Stimulated activated naive B cell treated with anti-CD40 and anti-IgM and Interleukin-4, amounts not matched to agents 10 μg/mL and 1 μg/mL and 100 μg/mL, for 72 hours (primary cell): ENCODE measurements around the gene BGN.

Experiments
- ATAC-seq, 2 donors: fragments of 150-1000 bp; cut with Tn5 transposase; replicated peaks; 2 replicates each; pipeline ENCODE4 v1.10.0; 2021; ENCODE audit warnings: moderate library complexity in 1 of 2
- DNase-seq: peaks from one replicate; pipeline ENCODE4 v3.0.0; 2021
- H3K27ac Mint-ChIP-seq: one replicate; pipeline ENCODE4 v1.8.0; 2022; ENCODE audit warnings: mild to moderate bottlenecking, mixed read lengths
- H3K27me3 Mint-ChIP-seq, 2 donors: one replicate each; pipeline ENCODE4 v1.8.0; 2022; ENCODE audit warnings: mixed read lengths in 2 of 2
- H3K36me3 Mint-ChIP-seq, 2 donors: one replicate each; pipeline ENCODE4 v1.8.0; 2022; ENCODE audit warnings: mixed read lengths in 2 of 2, mild to moderate bottlenecking in 1 of 2
- H3K4me1 Mint-ChIP-seq, 2 donors: one replicate each; pipeline ENCODE4 v1.8.0; 2022; ENCODE audit warnings: mixed read lengths in 2 of 2, mild to moderate bottlenecking in 1 of 2
- H3K4me3 Mint-ChIP-seq, 2 donors: one replicate each; pipeline ENCODE4 v1.8.0; 2022; ENCODE audit warnings: mild to moderate bottlenecking in 2 of 2, mixed read lengths in 2 of 2, moderate library complexity in 1 of 2
- H3K9me3 Mint-ChIP-seq, 2 donors: one replicate each; pipeline ENCODE4 v1.8.0; 2022; ENCODE audit warnings: mixed read lengths in 2 of 2, mild to moderate bottlenecking in 1 of 2

Gene BGN

GRCh38 chrX:153456161-153456560 is 38.6 kb upstream of the BGN start:
- ATAC-seq: no peak
- Mint-ChIP-seq H3K9me3 (no peaks in the 10 kb centered on the region), H3K4me3 (no peak overlapping the region), H3K4me1 (no peaks in the 10 kb centered on the region), H3K27me3 (no peaks in the 10 kb centered on the region), H3K36me3 (peaks cover 18 to 21% of the 10 kb centered on the region in 2 donors), H3K27ac (peak overlapping the region; percentile 26)
- no peak for DNase-seq

- Mint-ChIP-seq H3K36me3 (peaks cover 21 to 22% of the 10 kb centered on the region in 2 donors), H3K9me3 (no peaks in the 10 kb centered on the region), H3K27ac (no peak overlapping the region), H3K4me3 (no peak overlapping the region), H3K27me3 (no peaks in the 10 kb centered on the region), H3K4me1 (no peaks in the 10 kb centered on the region)
- ATAC-seq (no peak), DNase-seq (no peak)
These were observed 38.1 kb upstream of the BGN start for GRCh38 chrX:153456704-153457103.

GRCh38 chrX:153457136-153457825 is 37.5 kb upstream of the BGN start:
- ATAC-seq: no peak
- no peak for DNase-seq
- Mint-ChIP-seq H3K4me1 (no peaks in the 10 kb centered on the region), H3K4me3 (no peak overlapping the region), H3K36me3 (peaks cover 23% of the 10 kb centered on the region in 2 donors), H3K27me3 (no peaks in the 10 kb centered on the region), H3K27ac (no peak overlapping the region), H3K9me3 (no peaks in the 10 kb centered on the region)

- ATAC-seq: no peak
- H3K27ac Mint-ChIP-seq: no peak overlapping the region
- peaks cover 22 to 23% of the 10 kb centered on the region in 2 donors for H3K36me3 Mint-ChIP-seq
- DNase-seq: no peak
- no peaks in the 10 kb centered on the region for H3K4me1 Mint-ChIP-seq
- H3K27me3 Mint-ChIP-seq: no peaks in the 10 kb centered on the region
- no peaks in the 10 kb centered on the region for H3K9me3 Mint-ChIP-seq
- H3K4me3 Mint-ChIP-seq: no peak overlapping the region
These were observed 36.8 kb upstream of the BGN start for GRCh38 chrX:153457827-153458466.

GRCh38 chrX:153458476-153458875 is 36.3 kb upstream of the BGN start:
- no peak overlapping the region for H3K27ac Mint-ChIP-seq
- H3K27me3 Mint-ChIP-seq: no peaks in the 10 kb centered on the region
- no peaks in the 10 kb centered on the region for H3K4me1 Mint-ChIP-seq
- H3K36me3 Mint-ChIP-seq: peaks cover 20 to 23% of the 10 kb centered on the region in 2 donors
- no peak overlapping the region for H3K4me3 Mint-ChIP-seq
- no peak for DNase-seq
- H3K9me3 Mint-ChIP-seq: no peaks in the 10 kb centered on the region
- ATAC-seq: no peak

GRCh38 chrX:153459986-153460385 is 34.8 kb upstream of the BGN start:
- ATAC-seq (no peak), DNase-seq (no peak)
- H3K36me3 Mint-ChIP-seq: peaks cover 20% of the 10 kb centered on the region in 2 donors
- H3K4me3 Mint-ChIP-seq: no peak overlapping the region
- no peaks in the 10 kb centered on the region for H3K27me3 Mint-ChIP-seq
- H3K4me1 Mint-ChIP-seq: no peaks in the 10 kb centered on the region
- H3K9me3 Mint-ChIP-seq: no peaks in the 10 kb centered on the region
- no peak overlapping the region for H3K27ac Mint-ChIP-seq

GRCh38 chrX:153460826-153461225 is 34.0 kb upstream of the BGN start:
- H3K27ac Mint-ChIP-seq: no peak overlapping the region
- H3K9me3 Mint-ChIP-seq: no peaks in the 10 kb centered on the region
- DNase-seq (peak; percentile 35), ATAC-seq (peak; percentile 68 to 83)
- H3K27me3 Mint-ChIP-seq: no peaks in the 10 kb centered on the region
- no peak overlapping the region for H3K4me3 Mint-ChIP-seq
- H3K36me3 Mint-ChIP-seq: peaks cover 20 to 21% of the 10 kb centered on the region in 2 donors
- peaks cover 0 to 2% of the 10 kb centered on the region in 2 donors for H3K4me1 Mint-ChIP-seq

- peaks cover 2 to 11% of the 10 kb centered on the region in 2 donors for H3K4me1 Mint-ChIP-seq
- ATAC-seq: no peak
These were observed 32.5 kb upstream of the BGN start for GRCh38 chrX:153462291-153462690.

GRCh38 chrX:153463031-153463430 is 31.7 kb upstream of the BGN start:
- H3K4me1 Mint-ChIP-seq: peaks cover 8 to 15% of the 10 kb centered on the region in 2 donors
- H3K9me3 Mint-ChIP-seq: no peaks in the 10 kb centered on the region
- peaks cover 15 to 23% of the 10 kb centered on the region in 2 donors for H3K36me3 Mint-ChIP-seq
- ATAC-seq: no peak
- no peak for DNase-seq
- H3K27ac Mint-ChIP-seq: no peak overlapping the region
- no peaks in the 10 kb centered on the region for H3K27me3 Mint-ChIP-seq
- no peak overlapping the region for H3K4me3 Mint-ChIP-seq

More at GRCh38 chrX:153462291-153462690, 32.5 kb upstream of the BGN start:
- Mint-ChIP-seq H3K9me3 (no peaks in the 10 kb centered on the region), H3K36me3 (peaks cover 15 to 18% of the 10 kb centered on the region in 2 donors), H3K27me3 (no peaks in the 10 kb centered on the region), H3K4me3 (no peak overlapping the region), H3K27ac (no peak overlapping the region)
- no peak for DNase-seq

GRCh38 chrX:153463556-153463955 is 31.2 kb upstream of the BGN start:
- Mint-ChIP-seq H3K4me1 (peaks cover 8 to 15% of the 10 kb centered on the region in 2 donors), H3K27me3 (no peaks in the 10 kb centered on the region), H3K36me3 (peaks cover 15 to 23% of the 10 kb centered on the region in 2 donors), H3K4me3 (no peak overlapping the region), H3K27ac (no peak overlapping the region), H3K9me3 (no peaks in the 10 kb centered on the region)
- ATAC-seq (no peak), DNase-seq (no peak)

- no peak for ATAC-seq
- Mint-ChIP-seq H3K9me3 (no peaks in the 10 kb centered on the region), H3K4me3 (no peak overlapping the region), H3K27me3 (no peaks in the 10 kb centered on the region), H3K27ac (no peak overlapping the region), H3K4me1 (peaks cover 11 to 15% of the 10 kb centered on the region in 2 donors), H3K36me3 (peaks cover 12 to 23% of the 10 kb centered on the region in 2 donors)
- no peak for DNase-seq
These were observed 30.7 kb upstream of the BGN start for GRCh38 chrX:153464116-153464515.

- Mint-ChIP-seq H3K36me3 (peaks cover 7 to 17% of the 10 kb centered on the region in 2 donors), H3K4me3 (no peak overlapping the region), H3K9me3 (no peaks in the 10 kb centered on the region), H3K27me3 (no peaks in the 10 kb centered on the region), H3K27ac (no peak overlapping the region), H3K4me1 (peaks cover 11 to 15% of the 10 kb centered on the region in 2 donors)
- DNase-seq (no peak), ATAC-seq (no peak)
These were observed 28.9 kb upstream of the BGN start for GRCh38 chrX:153465691-153466380.

- Mint-ChIP-seq H3K9me3 (no peaks in the 10 kb centered on the region), H3K27me3 (no peaks in the 10 kb centered on the region), H3K4me3 (no peak overlapping the region), H3K4me1 (peaks cover 11 to 15% of the 10 kb centered on the region in 2 donors), H3K27ac (no peak overlapping the region), H3K36me3 (peaks cover 0 to 10% of the 10 kb centered on the region in 2 donors)
- DNase-seq: no peak
- no peak for ATAC-seq
These were observed 26.7 kb upstream of the BGN start for GRCh38 chrX:153468008-153468580.

GRCh38 chrX:153469811-153470410 is 24.9 kb upstream of the BGN start:
- Mint-ChIP-seq H3K9me3 (no peaks in the 10 kb centered on the region), H3K27ac (peak overlapping the region; percentile 79), H3K27me3 (no peaks in the 10 kb centered on the region), H3K4me3 (peak overlapping the region; percentile 82 to 85), H3K4me1 (peaks cover 13 to 15% of the 10 kb centered on the region in 2 donors), H3K36me3 (peaks cover 0 to 10% of the 10 kb centered on the region in 2 donors)
- peak; percentile 8 for DNase-seq
- ATAC-seq: peak; percentile 47 to 52
